ENCODE measurements around the gene BCAM. TPM values are rescaled to one million over a fixed set of nuclear protein-coding genes. Genes with fewer than 3 reads are reported as not detected.
"Not testable (repeated sequence)": the region's sequence is repeated elsewhere in the genome, so short reads cannot be mapped to it uniquely, and the experiment has no call there.

The BCAM gene
- total and polyA plus RNA-seq, 2 experiments from 2014 or later, result 1.3 to 1.4 TPM

GRCh38 chr19:44855606-44856005 is 46.7 kb downstream of the BCAM start:
- Histone ChIP-seq H3K79me2 (ENCODE audit: insufficient read depth) (peaks cover 94% of the 10 kb centered on the region), H3K9me2 (ENCODE audit: insufficient read depth) (no peaks in the 10 kb centered on the region), H3K4me3 (no peak overlapping the region), H3K4me1 (ENCODE audit: insufficient read depth) (no peaks in the 10 kb centered on the region), H4K20me1 (ENCODE audit: insufficient read depth) (no peaks in the 10 kb centered on the region), H3F3A (ENCODE audit: insufficient read depth) (no peaks in the 10 kb centered on the region), H3K9me3 (ENCODE audit: low read depth) (no peaks in the 10 kb centered on the region), H3K27me3 (replicated peaks; ENCODE audit: insufficient read depth) (no peaks in the 10 kb centered on the region), H3K36me3 (ENCODE audit: low read depth) (no peaks in the 10 kb centered on the region), H2AFZ (no peak overlapping the region), H3K9ac (no peak overlapping the region), H3K4me2 (ENCODE audit: unreplicated experiment) (no peak overlapping the region), H3K27ac (no peak overlapping the region)
- in situ Hi-C loops (cut with MboI), result no loop called here
- WGBS, 2 experiments (ENCODE audit: low coverage in 1 of 2, low lambda C conversion rate in 2 of 2, missing lambda C conversion rate in 2 of 2), result 100% methylated on average over 1 of the region's 1 CpG
- TF ChIP-seq EZH2 (IDR thresholded peaks at IDR 0.05; ENCODE audit: insufficient read depth, poor library complexity, severe bottlenecking) (no peak), EZH2phosphoT487 (IDR thresholded peaks at IDR 0.05; ENCODE audit: insufficient read depth, low read depth) (no peak)
- no peak for DNase-seq

- Histone ChIP-seq H2AFZ (no peak overlapping the region), H3K27ac (no peak overlapping the region), H3K27me3 (replicated peaks; ENCODE audit: insufficient read depth) (no peaks in the 10 kb centered on the region), H3F3A (ENCODE audit: insufficient read depth) (no peaks in the 10 kb centered on the region), H4K20me1 (ENCODE audit: insufficient read depth) (no peaks in the 10 kb centered on the region), H3K79me2 (ENCODE audit: insufficient read depth) (peaks cover 94% of the 10 kb centered on the region), H3K4me1 (ENCODE audit: insufficient read depth) (no peaks in the 10 kb centered on the region), H3K9me3 (ENCODE audit: low read depth) (no peaks in the 10 kb centered on the region), H3K9me2 (ENCODE audit: insufficient read depth) (no peaks in the 10 kb centered on the region), H3K4me3 (no peak overlapping the region), H3K9ac (no peak overlapping the region), H3K4me2 (ENCODE audit: unreplicated experiment) (no peak overlapping the region), H3K36me3 (ENCODE audit: low read depth) (no peaks in the 10 kb centered on the region)
- WGBS, 2 experiments (ENCODE audit: low coverage in 1 of 2, low lambda C conversion rate in 2 of 2, missing lambda C conversion rate in 2 of 2), result 93 to 95% methylated on average over 10 of the region's 10 CpGs
- TF ChIP-seq EZH2 (IDR thresholded peaks at IDR 0.05; ENCODE audit: insufficient read depth, poor library complexity, severe bottlenecking) (no peak), EZH2phosphoT487 (IDR thresholded peaks at IDR 0.05; ENCODE audit: insufficient read depth, low read depth) (no peak)
- in situ Hi-C loops (cut with MboI), result no loop called here
- no peak for DNase-seq
Observed at GRCh38 chr19:44856421-44857083, 47.6 kb downstream of the BCAM start.

- Histone ChIP-seq H3K27ac (no peak overlapping the region), H3K9me2 (ENCODE audit: insufficient read depth) (no peaks in the 10 kb centered on the region), H3K79me2 (ENCODE audit: insufficient read depth) (peaks cover 92% of the 10 kb centered on the region), H3K4me1 (ENCODE audit: insufficient read depth) (no peaks in the 10 kb centered on the region), H4K20me1 (ENCODE audit: insufficient read depth) (no peaks in the 10 kb centered on the region), H3K4me3 (no peak overlapping the region), H3K4me2 (ENCODE audit: unreplicated experiment) (no peak overlapping the region), H3K36me3 (ENCODE audit: low read depth) (no peaks in the 10 kb centered on the region), H2AFZ (no peak overlapping the region), H3F3A (ENCODE audit: insufficient read depth) (no peaks in the 10 kb centered on the region), H3K9ac (no peak overlapping the region), H3K9me3 (ENCODE audit: low read depth) (no peaks in the 10 kb centered on the region), H3K27me3 (replicated peaks; ENCODE audit: insufficient read depth) (no peaks in the 10 kb centered on the region)
- DNase-seq, result no peak
- WGBS, 2 experiments (ENCODE audit: low coverage in 1 of 2, low lambda C conversion rate in 2 of 2, missing lambda C conversion rate in 2 of 2), result 82 to 88% methylated on average over 4 of the region's 4 CpGs
- in situ Hi-C loops (cut with MboI), result no loop called here
- no peak for TF ChIP-seq EZH2 (IDR thresholded peaks at IDR 0.05; ENCODE audit: insufficient read depth, poor library complexity, severe bottlenecking)
- no peak for TF ChIP-seq EZH2phosphoT487 (IDR thresholded peaks at IDR 0.05; ENCODE audit: insufficient read depth, low read depth)
Observed at GRCh38 chr19:44857837-44858236, 48.9 kb downstream of the BCAM start.

GRCh38 chr19:44861576-44861975 is 52.7 kb downstream of the BCAM start:
- H3K9ac ChIP-seq; H3K4me1 ChIP-seq (ENCODE audit: insufficient read depth); H3K4me3 ChIP-seq; H3K9me2 ChIP-seq (ENCODE audit: insufficient read depth); H4K20me1 ChIP-seq (ENCODE audit: insufficient read depth); H3K36me3 ChIP-seq (ENCODE audit: low read depth); in situ Hi-C loops (cut with MboI); H2AFZ ChIP-seq; H3K27me3 ChIP-seq (replicated peaks; ENCODE audit: insufficient read depth); H3K9me3 ChIP-seq (ENCODE audit: low read depth); H3K27ac ChIP-seq; H3K4me2 ChIP-seq (ENCODE audit: unreplicated experiment); DNase-seq; H3F3A ChIP-seq (ENCODE audit: insufficient read depth): not testable (repeated sequence)
- H3K79me2 ChIP-seq (ENCODE audit: insufficient read depth), result peaks cover 63% of the 10 kb centered on the region
- WGBS, 2 experiments (ENCODE audit: low coverage in 1 of 2, low lambda C conversion rate in 2 of 2, missing lambda C conversion rate in 2 of 2), result 76 to 87% methylated on average over 3 of the region's 3 CpGs

- 91 to 100% methylated on average over 2 of the region's 2 CpGs for WGBS, 2 experiments (ENCODE audit: low coverage in 1 of 2, low lambda C conversion rate in 2 of 2, missing lambda C conversion rate in 2 of 2)
- no peak for TF ChIP-seq EZH2 (IDR thresholded peaks at IDR 0.05; ENCODE audit: insufficient read depth, poor library complexity, severe bottlenecking)
- no peak for TF ChIP-seq EZH2phosphoT487 (IDR thresholded peaks at IDR 0.05; ENCODE audit: insufficient read depth, low read depth)
- Histone ChIP-seq H3K27ac (no peak overlapping the region), H3K4me1 (ENCODE audit: insufficient read depth) (no peaks in the 10 kb centered on the region), H3K36me3 (ENCODE audit: low read depth) (no peaks in the 10 kb centered on the region; the same call in 1 of the 2 replicates), H3K9ac (no peak overlapping the region), H3K79me2 (ENCODE audit: insufficient read depth) (peaks cover 40% of the 10 kb centered on the region), H3K4me3 (no peak overlapping the region), H3K9me2 (ENCODE audit: insufficient read depth) (no peaks in the 10 kb centered on the region), H3F3A (ENCODE audit: insufficient read depth) (no peaks in the 10 kb centered on the region), H2AFZ (no peak overlapping the region), H4K20me1 (ENCODE audit: insufficient read depth) (no peaks in the 10 kb centered on the region), H3K4me2 (ENCODE audit: unreplicated experiment) (no peak overlapping the region), H3K9me3 (ENCODE audit: low read depth) (no peaks in the 10 kb centered on the region), H3K27me3 (replicated peaks; ENCODE audit: insufficient read depth) (no peaks in the 10 kb centered on the region)
- no peak for DNase-seq
- in situ Hi-C loops (cut with MboI), result no loop called here
Observed at GRCh38 chr19:44863990-44864389, 55.1 kb downstream of the BCAM start.
